Trophoblast cell (in vitro differentiated cells and primary cell): Measurements from ENCODE around the gene ZNF23.
A peak's percentile ranks its signal among the peaks of the same experiment; 100 is the strongest.

ENCODE experiments used
- DNase-seq, 2 donors: peaks; one replicate each; pipeline ENCODE4 v3.0.0-alpha.2; 2016
- H2AFZ ChIP-seq: 2 replicates; pipeline ENCODE4 v1.6.1; 2013; ENCODE audit warnings: low read length, moderate library complexity, mild to moderate bottlenecking; ENCODE audit not compliant: insufficient read depth, poor library complexity
- H2AK5ac ChIP-seq: 2 replicates; pipeline ENCODE4 v1.6.1; 2013; ENCODE audit warnings: mild to moderate bottlenecking, low read length
- H2BK120ac ChIP-seq: 2 replicates; pipeline ENCODE4 v1.6.1; 2013; ENCODE audit warnings: low read length, mild to moderate bottlenecking, moderate library complexity; ENCODE audit not compliant: insufficient read depth, poor library complexity
- H2BK12ac ChIP-seq: 2 replicates; pipeline ENCODE4 v1.6.1; 2013; ENCODE audit warnings: mild to moderate bottlenecking, low read length, moderate library complexity
- H2BK5ac ChIP-seq: 2 replicates; pipeline ENCODE4 v1.6.1; 2013; ENCODE audit warnings: low read length, low read depth, moderate library complexity, mild to moderate bottlenecking; ENCODE audit not compliant: poor library complexity
- H3K14ac ChIP-seq: 2 replicates; pipeline ENCODE4 v1.6.1; 2013; ENCODE audit warnings: mild to moderate bottlenecking, low read length
- H3K18ac ChIP-seq: 2 replicates; pipeline ENCODE4 v1.6.1; 2013; ENCODE audit warnings: mild to moderate bottlenecking, low read length
- H3K23ac ChIP-seq: 2 replicates; pipeline ENCODE4 v1.6.1; 2013; ENCODE audit warnings: low read length
- H3K27ac ChIP-seq: 2 replicates; pipeline ENCODE4 v1.5.1; 2013; ENCODE audit warnings: low read depth, mild to moderate bottlenecking, inconsistent platforms, low read length, moderate library complexity
- H3K27me3 ChIP-seq: 2 replicates; pipeline ENCODE4 v1.6.1; 2013; ENCODE audit warnings: inconsistent platforms, mild to moderate bottlenecking, low read length, moderate library complexity; ENCODE audit not compliant: insufficient read depth
- H3K36me3 ChIP-seq, 2 experiments: 1 replicate in 1 of 2; 2 replicates in 1 of 2; pipeline ENCODE4 v1.6.1; 2013; ENCODE audit warnings: low read length in 2 of 2, mild to moderate bottlenecking in 2 of 2, moderate library complexity in 1 of 2; ENCODE audit not compliant: insufficient read depth in 2 of 2, control insufficient read depth in 1 of 2
- H3K4ac ChIP-seq: 2 replicates; pipeline ENCODE4 v1.6.1; 2013; ENCODE audit warnings: low read depth, mild to moderate bottlenecking, low read length, moderate library complexity
- H3K4me1 ChIP-seq, 2 experiments: 1 replicate in 1 of 2; 2 replicates in 1 of 2; pipeline ENCODE4 v1.6.1; 2013; ENCODE audit warnings: low read length in 2 of 2, mild to moderate bottlenecking in 2 of 2, moderate library complexity in 1 of 2; ENCODE audit not compliant: insufficient read depth in 2 of 2, control insufficient read depth in 1 of 2
- H3K4me2 ChIP-seq: 2 replicates; pipeline ENCODE4 v1.6.1; 2013; ENCODE audit warnings: inconsistent platforms, mild to moderate bottlenecking, low read length, moderate library complexity
- H3K4me3 ChIP-seq: 2 replicates; pipeline ENCODE4 v1.5.1; 2013; ENCODE audit warnings: mild to moderate bottlenecking, low read depth, low read length, inconsistent platforms
- H3K79me1 ChIP-seq: one replicate; pipeline ENCODE4 v1.6.1; 2013; ENCODE audit warnings: low read length
- H3K79me2 ChIP-seq: 2 replicates; pipeline ENCODE4 v1.6.1; 2013; ENCODE audit warnings: low read length, mild to moderate bottlenecking; ENCODE audit not compliant: control insufficient read depth, insufficient read depth, poor library complexity
- H3K9ac ChIP-seq: 2 replicates; pipeline ENCODE4 v1.6.1; 2013; ENCODE audit warnings: mild to moderate bottlenecking, low read length
- H3K9me3 ChIP-seq: 2 replicates; pipeline ENCODE4 v1.6.1; 2013; ENCODE audit warnings: low read depth, mild to moderate bottlenecking, control low read depth, inconsistent platforms, low read length; ENCODE audit not compliant: insufficient read depth
- H4K12ac ChIP-seq: 2 replicates; pipeline ENCODE4 v1.6.1; 2013; ENCODE audit warnings: low read depth, mild to moderate bottlenecking, low read length, moderate library complexity
- H4K8ac ChIP-seq: 2 replicates; pipeline ENCODE4 v1.6.1; 2013; ENCODE audit warnings: low read depth, mild to moderate bottlenecking, low read length, moderate library complexity
- H4K91ac ChIP-seq: one replicate; pipeline ENCODE4 v1.6.1; 2013; ENCODE audit warnings: low read depth, mild to moderate bottlenecking, low read length, moderate library complexity
- WGBS: extraction: QIAGEN DNeasy Blood & Tissue Kit; methylation state at CpG from one replicate; pipeline ENCODE4 v1.1.7; 2013; ENCODE audit warnings: missing lambda C conversion rate; ENCODE audit not compliant: insufficient read length, insufficient coverage; ENCODE audit errors: extremely low coverage; 5-methylcytosine and 5-hydroxymethylcytosine counted together

ZNF23 gene

DNA sequence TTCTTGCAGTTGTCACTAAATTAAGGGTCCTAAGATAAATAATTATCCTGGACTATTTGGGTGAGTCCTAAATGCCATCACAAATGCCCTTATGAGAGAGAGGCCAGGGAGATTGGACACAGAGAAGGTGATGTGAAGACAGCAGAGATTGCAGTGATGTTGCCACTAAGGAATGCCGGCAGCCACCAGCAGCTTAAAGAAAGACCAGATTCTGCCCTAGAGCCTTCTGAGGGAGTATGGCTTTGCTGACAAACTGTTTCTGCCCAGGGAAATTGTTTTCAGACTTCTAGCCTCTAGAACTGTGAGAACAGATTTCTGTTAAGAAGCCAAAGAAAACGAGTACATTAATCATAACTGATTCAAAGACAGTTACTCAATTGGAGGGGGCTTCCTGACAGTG lies 10.0 kb upstream of the ZNF23 start:
- Histone ChIP-seq H4K12ac (no peak overlapping the region), H4K91ac (no peak overlapping the region), H3K4me3 (no peak overlapping the region), H3K79me2 (no peaks in the 10 kb centered on the region), H3K23ac (no peak overlapping the region), H3K18ac (no peak overlapping the region), H3K27me3 (no peaks in the 10 kb centered on the region), H3K9me3 (no peaks in the 10 kb centered on the region), H3K27ac (no peak overlapping the region), H2BK5ac (no peak overlapping the region), H3K36me3 (peaks cover 0 to 3% of the 10 kb centered on the region in 2 experiments), H3K4me2 (no peak overlapping the region), H3K14ac (no peak overlapping the region), H2BK120ac (no peak overlapping the region), H2AK5ac (no peak overlapping the region), H3K4me1 (no peaks in the 10 kb centered on the region), H2AFZ (no peak overlapping the region), H3K9ac (no peak overlapping the region), H3K4ac (no peak overlapping the region), H2BK12ac (no peak overlapping the region), H3K79me1 (no peaks in the 10 kb centered on the region), H4K8ac (no peak overlapping the region)
- WGBS, result no CpG with 5 or more reads among the region's 2 CpGs
- DNase-seq, result peak; percentile 60 to 68

DNA sequence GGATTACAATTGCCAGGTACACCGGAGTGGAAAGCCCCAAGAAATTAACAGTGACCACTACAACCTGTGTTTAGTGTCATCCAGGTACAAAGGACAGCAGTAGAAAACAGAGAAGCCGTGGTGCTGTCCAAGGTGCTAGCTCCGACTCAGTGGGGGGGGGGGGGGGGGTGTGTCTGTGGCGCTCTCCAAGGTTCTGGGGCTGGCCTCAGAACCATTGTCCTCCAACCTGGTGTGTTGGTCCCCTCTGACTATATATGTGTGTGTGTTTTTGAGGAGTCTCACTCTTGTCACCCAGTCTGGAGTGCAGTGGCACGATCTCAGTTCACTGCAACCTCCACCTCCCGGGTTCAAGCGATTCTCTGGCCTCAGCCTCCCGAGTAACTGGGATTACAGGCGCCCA lies 5.8 kb upstream of the ZNF23 start:
- DNase-seq, result peak in 1 of 2 donors; percentile 69
- no CpG with 5 or more reads among the region's 9 CpGs for WGBS

GRCh38 chr16:71464231-71464630 lies 2.2 kb upstream of the ZNF23 start:
- Histone ChIP-seq H3K14ac (no peak overlapping the region), H3K4me3 (no peak overlapping the region), H3K36me3 (no peaks in the 10 kb centered on the region), H3K9me3 (no peaks in the 10 kb centered on the region), H2BK120ac (no peak overlapping the region), H3K27ac (no peak overlapping the region), H2BK12ac (no peak overlapping the region), H4K12ac (no peak overlapping the region), H4K8ac (no peak overlapping the region), H3K79me2 (peaks cover 5% of the 10 kb centered on the region), H3K79me1 (peaks cover 3% of the 10 kb centered on the region), H2AK5ac (no peak overlapping the region), H3K23ac (no peak overlapping the region), H3K4me2 (no peak overlapping the region), H3K4me1 (peaks cover 0 to 4% of the 10 kb centered on the region in 2 experiments), H3K18ac (no peak overlapping the region), H3K9ac (no peak overlapping the region), H2BK5ac (no peak overlapping the region), H4K91ac (no peak overlapping the region), H3K27me3 (no peaks in the 10 kb centered on the region), H2AFZ (no peak overlapping the region), H3K4ac (no peak overlapping the region)
- no CpG with 5 or more reads among the region's 1 CpG for WGBS
- DNase-seq, result no peak

More for the DNA sequence above, 5.8 kb upstream of the ZNF23 start:
- Histone ChIP-seq H4K91ac (no peak overlapping the region), H3K79me2 (no peaks in the 10 kb centered on the region), H3K4ac (no peak overlapping the region), H3K18ac (no peak overlapping the region), H3K14ac (no peak overlapping the region), H2AK5ac (no peak overlapping the region), H3K4me1 (no peaks in the 10 kb centered on the region), H3K4me2 (no peak overlapping the region), H2BK5ac (no peak overlapping the region), H2BK120ac (no peak overlapping the region), H4K8ac (no peak overlapping the region), H2BK12ac (no peak overlapping the region), H4K12ac (no peak overlapping the region), H2AFZ (no peak overlapping the region), H3K23ac (no peak overlapping the region), H3K27me3 (no peaks in the 10 kb centered on the region), H3K27ac (no peak overlapping the region), H3K9me3 (no peaks in the 10 kb centered on the region), H3K36me3 (no peaks in the 10 kb centered on the region), H3K79me1 (no peaks in the 10 kb centered on the region), H3K4me3 (no peak overlapping the region), H3K9ac (no peak overlapping the region)

GRCh38 chr16:71460941-71461340 lies 1.1 kb downstream of the ZNF23 start:
- no CpG with 5 or more reads among the region's 1 CpG for WGBS
- Histone ChIP-seq H3K79me1 (peaks cover 3% of the 10 kb centered on the region), H3K36me3 (peaks cover 5% of the 10 kb centered on the region in 2 experiments)

More at GRCh38 chr16:71460941-71461340, 1.1 kb downstream of the ZNF23 start:
- no peak overlapping the region for H3K23ac ChIP-seq
- H3K79me2 ChIP-seq, result peaks cover 5% of the 10 kb centered on the region
- no peak overlapping the region for H3K4me3 ChIP-seq
- no peak overlapping the region for H3K18ac ChIP-seq
- H2AFZ ChIP-seq, result no peak overlapping the region
- H3K9ac ChIP-seq, result no peak overlapping the region
- no peak for DNase-seq
- no peaks in the 10 kb centered on the region for H3K27me3 ChIP-seq
- no peak overlapping the region for H2BK120ac ChIP-seq
- no peak overlapping the region for H2BK5ac ChIP-seq
- H4K91ac ChIP-seq, result no peak overlapping the region
- H3K4me2 ChIP-seq, result no peak overlapping the region
- H3K9me3 ChIP-seq, result peaks cover 5% of the 10 kb centered on the region
- H3K27ac ChIP-seq, result no peak overlapping the region
- H4K8ac ChIP-seq, result no peak overlapping the region
- H3K14ac ChIP-seq, result no peak overlapping the region
- no peak overlapping the region for H2AK5ac ChIP-seq
- H2BK12ac ChIP-seq, result no peak overlapping the region
- H3K4ac ChIP-seq, result no peak overlapping the region
- H3K4me1 ChIP-seq, result peaks cover 0 to 4% of the 10 kb centered on the region in 2 experiments
- H4K12ac ChIP-seq, result no peak overlapping the region
